KBM-7 (cell line): Measurements from ENCODE around the gene MGMT.

ENCODE experiments used
- DNase-seq: peaks from one replicate; pipeline ENCODE4 v3.0.0-alpha.2; 2015
- in situ Hi-C: fragments of 300-500 bp; cut with MboI; formaldehyde crosslinking; loops from 2 replicates; pipeline ENCODE4 v1.14.3; 2020; ENCODE audit warnings: low sequenced_read_pairs, low pct_unique_long_range_greater_than_20kb, mixed read lengths

MGMT gene

GRCh38 chr10:129656642-129657041, 189.6 kb downstream of the MGMT start:
- in situ Hi-C loops = no loop called here
- DNase-seq = no peak

- in situ Hi-C loops = no loop called here
- no peak for DNase-seq
Observed at GRCh38 chr10:129657297-129658017, 190.4 kb downstream of the MGMT start.

- DNase-seq = no peak
- in situ Hi-C loops = no loop called here
Observed at GRCh38 chr10:129658376-129659072, 191.5 kb downstream of the MGMT start.

DNA sequence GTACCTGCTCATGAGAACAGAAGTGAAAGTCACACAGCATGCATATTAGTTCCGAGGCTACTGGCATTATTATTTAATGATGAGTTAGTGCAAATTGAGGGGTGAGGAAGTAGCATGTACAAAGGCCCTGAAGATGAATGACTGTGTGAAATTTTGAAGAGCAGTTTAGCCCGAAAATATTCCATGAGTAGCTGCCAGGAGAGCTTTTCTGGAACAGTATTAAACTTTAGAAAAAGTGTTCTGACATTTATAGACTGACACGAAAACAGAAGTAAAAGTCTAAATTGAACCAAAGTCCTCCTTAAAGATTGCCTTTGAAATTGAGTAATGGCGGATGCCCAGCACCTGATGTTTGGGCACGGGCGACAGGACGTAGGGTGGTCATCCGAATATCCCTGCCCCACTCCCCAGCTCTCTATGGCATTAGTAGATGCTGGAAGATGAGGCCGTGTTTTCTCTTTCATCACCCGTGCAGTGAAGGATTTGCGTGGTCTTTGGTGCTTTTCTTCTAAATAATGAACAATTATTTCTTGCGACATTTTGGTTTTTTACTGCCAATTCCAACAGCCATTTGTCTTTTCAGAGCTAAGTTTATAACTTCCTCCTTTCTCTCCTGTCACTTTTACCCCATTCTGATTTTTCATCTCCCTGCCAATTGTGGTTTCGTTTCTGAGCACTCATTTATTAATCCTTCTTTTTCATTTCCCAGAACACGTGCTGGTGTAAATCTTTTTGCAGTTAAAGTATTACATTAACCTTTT, 192.6 kb downstream of the MGMT start:
- in situ Hi-C loops = no loop called here
- DNase-seq = peak; percentile 21

- in situ Hi-C loops = no loop called here
- DNase-seq = no peak
Observed at GRCh38 chr10:129660569-129660968, 193.5 kb downstream of the MGMT start.

GRCh38 chr10:129662426-129662825, 195.4 kb downstream of the MGMT start:
- in situ Hi-C loops = no loop called here
- no peak for DNase-seq

DNA sequence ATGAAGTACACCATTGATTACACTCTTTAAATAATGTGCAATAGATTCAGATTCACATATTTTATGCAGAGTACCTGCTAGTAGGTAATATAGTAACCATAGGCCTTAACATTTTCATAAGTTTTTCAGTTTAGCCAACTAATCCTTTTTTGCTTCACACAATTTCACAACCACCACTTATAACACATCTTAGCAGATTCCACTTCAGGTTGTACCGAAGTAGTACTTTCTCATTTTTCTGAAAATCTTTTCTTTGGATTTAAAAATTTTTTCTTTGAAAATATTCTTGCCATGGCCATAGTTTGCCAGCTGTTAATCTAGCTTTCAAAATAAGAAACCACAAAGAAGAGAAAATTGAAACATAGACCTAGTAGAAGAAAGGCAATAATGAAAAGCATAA, 203.1 kb downstream of the MGMT start:
- DNase-seq = no peak
- in situ Hi-C loops = no loop called here

GRCh38 chr10:129673292-129673691, 206.3 kb downstream of the MGMT start:
- in situ Hi-C loops = no loop called here
- DNase-seq = no peak

GRCh38 chr10:129675027-129675769, 208.2 kb downstream of the MGMT start:
- DNase-seq = no peak
- in situ Hi-C loops = no loop called here

GRCh38 chr10:129676014-129676413, 209.0 kb downstream of the MGMT start:
- in situ Hi-C loops = no loop called here
- no peak for DNase-seq

DNA sequence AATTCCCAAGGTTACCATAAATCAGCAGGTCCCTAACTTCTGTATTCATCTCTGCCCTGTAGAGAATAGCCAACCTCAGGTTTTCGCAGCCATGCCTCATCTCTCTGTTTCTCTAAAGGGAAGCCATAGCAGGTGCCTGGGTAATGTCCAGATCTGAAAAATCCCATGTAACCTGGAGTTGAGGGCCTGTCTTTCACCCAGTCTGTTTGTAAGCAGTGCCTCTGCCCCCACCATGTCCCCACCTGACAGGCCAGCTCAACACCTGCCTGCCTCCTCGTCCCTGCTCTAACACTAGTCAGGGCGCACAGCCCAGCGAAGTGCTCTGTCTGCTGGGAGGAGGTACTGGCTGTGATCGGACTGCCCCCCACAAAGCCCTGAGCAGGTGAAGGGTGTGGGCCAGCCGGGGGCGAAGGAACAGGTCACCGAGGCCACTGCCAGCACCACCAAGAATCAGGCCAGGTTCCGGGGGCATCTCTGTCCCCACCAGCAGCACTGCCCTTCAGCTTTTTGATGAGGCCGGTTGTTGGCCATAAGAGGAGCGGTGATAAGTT, 210.4 kb downstream of the MGMT start:
- in situ Hi-C loops = no loop called here
- no peak for DNase-seq

DNA sequence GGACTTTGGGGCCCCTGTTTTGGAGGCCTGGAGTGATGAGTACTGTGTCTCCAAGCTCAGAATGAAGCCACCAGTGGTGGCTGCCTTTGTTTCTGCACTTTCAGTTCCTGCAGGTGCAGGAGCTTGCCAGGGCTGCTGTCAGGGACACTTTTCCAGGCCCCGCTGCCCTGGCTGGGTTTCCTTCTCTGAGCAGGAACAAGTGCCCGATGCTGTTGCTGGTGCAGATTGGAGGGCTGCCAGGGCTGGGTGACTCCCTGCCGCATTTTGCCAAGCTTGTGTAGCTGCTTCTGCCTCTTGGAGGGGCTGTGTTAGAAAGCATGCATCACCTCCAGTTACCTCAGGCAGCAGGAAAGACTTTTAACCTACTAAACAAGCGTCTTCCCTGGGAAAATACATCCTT, 211.1 kb downstream of the MGMT start:
- DNase-seq = no peak
- in situ Hi-C loops = no loop called here

- in situ Hi-C loops = no loop called here
- DNase-seq = no peak
Observed at GRCh38 chr10:129679207-129679606, 212.2 kb downstream of the MGMT start.

GRCh38 chr10:129680661-129681344, 213.8 kb downstream of the MGMT start:
- in situ Hi-C loops = no loop called here
- no peak for DNase-seq

DNA sequence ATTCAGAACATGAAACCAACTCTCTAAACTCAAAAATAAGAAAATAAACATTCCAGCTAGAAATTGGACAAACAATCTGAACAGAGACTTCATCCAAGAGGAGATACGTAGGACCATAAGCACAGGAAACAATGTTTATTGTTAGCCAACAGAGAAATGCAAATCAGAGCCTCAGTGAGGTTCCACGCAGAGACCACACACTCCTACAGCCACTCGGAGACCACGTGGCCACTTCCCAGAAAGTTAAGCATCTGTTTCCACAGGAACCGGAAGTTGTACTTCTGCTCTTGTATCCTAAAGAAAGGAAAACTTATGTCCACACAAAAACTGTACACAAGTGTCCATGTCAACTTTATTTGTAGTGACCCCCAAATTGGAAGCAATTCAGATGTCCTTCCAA, 214.8 kb downstream of the MGMT start:
- in situ Hi-C loops = no loop called here
- no peak for DNase-seq

DNA sequence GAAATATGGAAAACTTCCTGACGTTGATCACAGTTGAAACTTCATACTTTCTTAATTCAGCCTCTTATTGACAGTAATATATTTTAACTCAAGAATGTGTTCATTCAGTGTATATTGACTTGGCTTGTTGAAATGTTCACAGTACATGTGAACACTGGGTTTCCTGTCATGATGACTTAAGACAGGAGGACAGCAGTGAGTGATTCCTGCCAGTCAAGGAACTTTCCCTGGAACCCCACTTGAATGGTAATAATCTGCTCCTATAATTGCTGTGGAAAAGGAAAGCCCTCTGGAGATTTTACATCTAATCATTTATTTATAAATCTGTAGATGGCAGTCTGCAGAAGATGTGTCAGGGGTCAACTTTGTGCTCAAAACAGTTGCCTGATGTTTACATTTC, 216.5 kb downstream of the MGMT start:
- in situ Hi-C loops = no loop called here

DNA sequence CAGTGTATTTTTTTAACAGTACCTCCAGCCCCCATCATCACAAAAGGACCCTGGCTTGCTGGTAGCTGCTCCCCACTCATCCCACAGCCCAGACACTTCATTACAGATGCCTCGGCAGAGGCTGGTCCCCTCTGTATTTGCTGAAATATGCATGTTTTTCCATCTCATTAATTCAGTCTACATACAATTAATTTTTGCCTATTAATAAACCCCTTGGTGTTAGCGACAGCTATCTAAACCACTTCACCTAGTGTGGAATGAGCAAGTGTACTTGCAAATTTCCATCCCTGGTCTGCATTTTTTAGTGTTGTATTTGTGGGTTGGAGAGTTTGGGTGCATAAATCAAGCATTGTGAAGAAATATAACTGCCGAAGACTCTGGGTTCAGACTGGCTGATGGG, 216.9 kb downstream of the MGMT start:
- in situ Hi-C loops = no loop called here
- no peak for DNase-seq

More for the DNA sequence above, 216.5 kb downstream of the MGMT start:
- no peak for DNase-seq

- in situ Hi-C loops = no loop called here
- no peak for DNase-seq
Observed at GRCh38 chr10:129685271-129685670, 218.2 kb downstream of the MGMT start.

DNA sequence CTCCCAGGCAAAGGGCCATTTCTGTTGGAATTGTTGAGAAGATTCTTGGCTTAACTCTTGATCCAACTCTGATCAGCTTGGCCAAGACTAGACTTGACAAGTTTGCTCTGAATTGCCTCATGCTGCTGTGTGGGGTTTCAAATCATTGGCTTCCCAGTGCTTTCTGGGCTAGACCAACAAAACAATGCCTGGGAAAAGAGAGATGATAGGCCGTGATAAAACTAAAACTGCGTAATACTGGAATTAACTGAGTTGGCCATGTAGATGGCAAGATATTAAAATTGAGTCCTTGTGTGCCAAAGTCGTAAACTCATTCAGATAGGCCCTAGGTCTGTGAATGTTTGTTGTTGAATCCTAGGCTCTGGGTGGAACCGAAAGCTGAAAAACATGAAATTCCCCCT, 222.6 kb downstream of the MGMT start:
- no peak for DNase-seq
- in situ Hi-C loops = no loop called here
